Peyer's patch (tissue), 4 donors: ENCODE results near the gene CELF2. TPM values are rescaled to one million over a fixed set of nuclear protein-coding genes. Genes with fewer than 3 reads are reported as not detected.

Experiments
- DNase-seq, 3 donors: peaks; one replicate each; pipeline ENCODE4 v3.0.0-alpha.2; 2017 to 2019
- H3K27ac ChIP-seq, 4 donors: fragments of 200-600 bp; sonication (generic); one replicate each; pipeline ENCODE4 v1.5.1; 2016 to 2019
- H3K27me3 ChIP-seq, 2 donors: fragments of 200-600 bp; sonication (generic); one replicate each; pipeline ENCODE4 v1.5.1; 2019
- H3K36me3 ChIP-seq, 3 donors: fragments of 200-600 bp; sonication (generic); one replicate each; pipeline ENCODE4 v1.5.1; 2016 to 2019
- H3K4me1 ChIP-seq, 4 donors: fragments of 200-600 bp; sonication (generic); one replicate each; pipeline ENCODE4 v1.5.1; 2016 to 2019
- H3K4me3 ChIP-seq, 4 donors: fragments of 200-600 bp; sonication (generic); 1 replicate in 3 of 4; 2 replicates in 1 of 4; pipeline ENCODE4 v1.5.1; 2016 to 2019; ENCODE audit warnings: mild to moderate bottlenecking in 1 of 4
- H3K9me3 ChIP-seq, 4 donors: fragments of 200-600 bp; sonication (generic); one replicate each; pipeline ENCODE4 v1.5.1; 2016 to 2019; ENCODE audit warnings: mild to moderate bottlenecking in 1 of 4
- POLR2A ChIP-seq, 2 donors: fragments of 450-650 bp; IDR thresholded peaks; one replicate each; pipeline ENCODE4 v1.5.1; 2017; ENCODE audit warnings: antibody characterized with exemption in 2 of 2, mild to moderate bottlenecking in 2 of 2, moderate library complexity in 2 of 2
- total RNA-seq, 4 donors: library from RNA; depleted of rRNA; stranded (reverse); fragments of >200 nt; gene quantifications; one replicate each; pipeline ENCODE4 v1.1.0, GENCODE V29; 2016
- TF ChIP-seq, protein P1 (sequence below), 6 experiments: fragments of 450-650 bp in 4 of 6; fragments of 200-600 bp in 2 of 6; sonication (generic) in 1 of 6; IDR thresholded peaks; one replicate each; pipeline ENCODE4 v1.5.1; 2017 to 2019; ENCODE audit warnings: antibody characterized with exemption in 6 of 6, mild to moderate bottlenecking in 3 of 6, moderate library complexity in 1 of 6

The CELF2 gene
- total RNA-seq, 4 donors from 2014 or later: 20.5 to 110 (median 40.7) TPM

GRCh38 chr10:11213137-11213536 lies 195.5 kb downstream of the CELF2 start:
- DNase-seq: no peak
- Histone ChIP-seq H3K27me3 (no peaks in the 10 kb centered on the region), H3K4me1 (peaks cover 0 to 18% (median 3%) of the 10 kb centered on the region in 4 donors), H3K9me3 (no peaks in the 10 kb centered on the region), H3K27ac (no peak overlapping the region), H3K36me3 (no peaks in the 10 kb centered on the region), H3K4me3 (no peak overlapping the region)
- TF ChIP-seq POLR2A (IDR thresholded peaks at IDR 0.05): no peak
- TF ChIP-seq, protein P1, sequence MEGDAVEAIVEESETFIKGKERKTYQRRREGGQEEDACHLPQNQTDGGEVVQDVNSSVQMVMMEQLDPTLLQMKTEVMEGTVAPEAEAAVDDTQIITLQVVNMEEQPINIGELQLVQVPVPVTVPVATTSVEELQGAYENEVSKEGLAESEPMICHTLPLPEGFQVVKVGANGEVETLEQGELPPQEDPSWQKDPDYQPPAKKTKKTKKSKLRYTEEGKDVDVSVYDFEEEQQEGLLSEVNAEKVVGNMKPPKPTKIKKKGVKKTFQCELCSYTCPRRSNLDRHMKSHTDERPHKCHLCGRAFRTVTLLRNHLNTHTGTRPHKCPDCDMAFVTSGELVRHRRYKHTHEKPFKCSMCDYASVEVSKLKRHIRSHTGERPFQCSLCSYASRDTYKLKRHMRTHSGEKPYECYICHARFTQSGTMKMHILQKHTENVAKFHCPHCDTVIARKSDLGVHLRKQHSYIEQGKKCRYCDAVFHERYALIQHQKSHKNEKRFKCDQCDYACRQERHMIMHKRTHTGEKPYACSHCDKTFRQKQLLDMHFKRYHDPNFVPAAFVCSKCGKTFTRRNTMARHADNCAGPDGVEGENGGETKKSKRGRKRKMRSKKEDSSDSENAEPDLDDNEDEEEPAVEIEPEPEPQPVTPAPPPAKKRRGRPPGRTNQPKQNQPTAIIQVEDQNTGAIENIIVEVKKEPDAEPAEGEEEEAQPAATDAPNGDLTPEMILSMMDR (IDR thresholded peaks at IDR 0.05): no peak

DNA sequence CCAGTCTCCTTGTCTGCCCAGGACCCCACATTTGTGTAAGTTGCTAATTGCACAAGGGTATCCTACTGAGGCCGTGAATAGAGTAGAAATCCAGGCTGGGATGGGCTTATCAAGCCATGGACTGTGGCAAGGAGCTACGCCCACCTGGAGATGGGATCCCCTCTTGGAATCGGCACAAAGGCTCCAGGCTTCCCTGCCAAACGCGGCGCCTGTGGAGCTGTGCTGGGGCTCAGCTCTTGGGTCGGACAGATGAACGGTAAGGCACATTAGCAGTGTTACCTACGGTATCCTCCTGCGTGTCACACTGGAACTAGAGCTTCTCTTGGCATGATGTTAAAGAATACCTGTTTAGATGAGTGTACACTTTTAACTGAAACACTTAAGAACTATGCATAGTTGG lies 196.7 kb downstream of the CELF2 start:
- H3K27me3 ChIP-seq: no peaks in the 10 kb centered on the region
- no peak overlapping the region for H3K27ac ChIP-seq
- no peak overlapping the region for H3K4me3 ChIP-seq
- TF ChIP-seq, protein P1 (IDR thresholded peaks at IDR 0.05): no peak
- TF ChIP-seq POLR2A (IDR thresholded peaks at IDR 0.05): no peak
- no peaks in the 10 kb centered on the region for H3K9me3 ChIP-seq
- DNase-seq: no peak
- H3K4me1 ChIP-seq: peaks cover 0 to 16% (median 3%) of the 10 kb centered on the region in 4 donors
- H3K36me3 ChIP-seq: no peaks in the 10 kb centered on the region

- TF ChIP-seq POLR2A (IDR thresholded peaks at IDR 0.05): no peak
- TF ChIP-seq, protein P1 (IDR thresholded peaks at IDR 0.05): no peak
- peaks cover 0 to 7% (median 3%) of the 10 kb centered on the region in 4 donors for H3K4me1 ChIP-seq
- no peak for DNase-seq
- no peaks in the 10 kb centered on the region for H3K27me3 ChIP-seq
- H3K4me3 ChIP-seq: no peak overlapping the region
- no peak overlapping the region for H3K27ac ChIP-seq
- H3K36me3 ChIP-seq: no peaks in the 10 kb centered on the region
- H3K9me3 ChIP-seq: no peaks in the 10 kb centered on the region
Measured at GRCh38 chr10:11215471-11215870, 197.8 kb downstream of the CELF2 start.

GRCh38 chr10:11217521-11217920 lies 199.8 kb downstream of the CELF2 start:
- H3K4me3 ChIP-seq: no peak overlapping the region
- TF ChIP-seq, protein P1 (IDR thresholded peaks at IDR 0.05): no peak
- TF ChIP-seq POLR2A (IDR thresholded peaks at IDR 0.05): no peak
- no peak overlapping the region for H3K27ac ChIP-seq
- no peaks in the 10 kb centered on the region for H3K4me1 ChIP-seq
- no peaks in the 10 kb centered on the region for H3K9me3 ChIP-seq
- no peak for DNase-seq
- H3K36me3 ChIP-seq: no peaks in the 10 kb centered on the region
- no peaks in the 10 kb centered on the region for H3K27me3 ChIP-seq

DNA sequence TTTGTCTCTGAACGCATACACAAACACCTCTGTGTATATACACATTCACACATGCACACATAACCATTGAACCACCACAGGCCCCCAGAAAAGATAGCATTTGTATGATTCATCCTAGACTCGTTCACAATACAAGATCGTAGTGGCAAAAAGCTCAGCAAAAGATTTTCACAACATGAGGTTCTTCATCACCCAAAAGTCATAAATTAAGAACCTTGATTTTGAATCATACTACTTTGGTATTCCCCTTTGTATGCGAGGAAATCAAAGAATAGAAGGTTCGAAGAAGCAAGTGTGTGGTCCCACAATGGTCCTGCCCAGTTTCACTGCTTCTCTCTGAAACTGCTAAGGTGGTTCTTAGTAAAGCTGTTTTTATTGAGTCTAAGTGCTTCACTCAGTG lies 200.7 kb downstream of the CELF2 start:
- no peak for DNase-seq
- Histone ChIP-seq H3K27me3 (no peaks in the 10 kb centered on the region), H3K4me3 (no peak overlapping the region), H3K27ac (no peak overlapping the region), H3K36me3 (no peaks in the 10 kb centered on the region), H3K9me3 (no peaks in the 10 kb centered on the region), H3K4me1 (no peaks in the 10 kb centered on the region)
- TF ChIP-seq, protein P1 (IDR thresholded peaks at IDR 0.05): no peak
- TF ChIP-seq POLR2A (IDR thresholded peaks at IDR 0.05): no peak

DNA sequence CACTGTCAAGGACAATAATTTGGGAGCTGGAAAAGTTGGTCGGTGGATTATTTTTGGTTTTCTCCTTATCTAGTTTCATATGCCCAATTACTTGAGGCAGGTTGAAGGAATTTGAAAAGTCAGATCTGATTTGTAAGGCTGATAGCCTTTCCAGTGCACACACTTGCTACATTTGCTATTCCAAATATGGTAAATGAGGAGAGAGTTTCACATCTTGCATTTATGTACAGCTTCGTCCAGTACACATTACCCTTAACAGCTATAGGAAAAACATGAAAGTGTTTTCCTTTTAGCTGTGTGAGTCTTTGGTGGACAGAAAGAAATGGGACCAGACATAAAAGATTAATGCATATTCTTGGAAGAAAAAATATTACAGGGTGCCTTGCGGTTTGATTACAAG lies 201.8 kb downstream of the CELF2 start:
- Histone ChIP-seq H3K27ac (no peak overlapping the region), H3K9me3 (no peaks in the 10 kb centered on the region)
- DNase-seq: no peak

More for the DNA sequence above, 201.8 kb downstream of the CELF2 start:
- no peak for TF ChIP-seq POLR2A (IDR thresholded peaks at IDR 0.05)
- TF ChIP-seq, protein P1 (IDR thresholded peaks at IDR 0.05): no peak
- Histone ChIP-seq H3K27me3 (no peaks in the 10 kb centered on the region), H3K4me3 (no peak overlapping the region), H3K36me3 (no peaks in the 10 kb centered on the region), H3K4me1 (no peaks in the 10 kb centered on the region)
